Measurements from ENCODE around the gene TSC2. TPM values are rescaled to one million over a fixed set of nuclear protein-coding genes. Genes with fewer than 3 reads are reported as not detected.

Gene TSC2
- total RNA-seq, 1 donor from 2014 or later: 194 TPM

DNA sequence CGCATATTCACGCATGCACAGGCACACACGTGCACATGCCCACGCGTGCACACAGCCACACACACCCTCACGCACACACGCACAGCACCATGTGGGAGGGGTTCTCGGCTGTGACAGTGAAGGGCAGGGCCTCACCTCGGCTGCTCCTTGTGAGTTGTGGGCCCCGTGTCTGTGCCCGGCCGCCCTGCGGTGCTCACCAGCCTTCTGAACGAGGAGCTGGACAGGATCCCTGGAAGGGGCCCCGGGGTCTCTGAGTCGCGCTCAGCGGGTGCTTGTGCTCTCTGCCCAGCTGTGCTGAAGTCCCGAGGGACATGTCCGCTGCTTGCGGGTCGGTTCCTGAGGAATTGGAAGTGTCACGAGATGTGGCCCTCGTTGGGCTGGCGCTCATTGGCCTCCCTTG lies 16.1 kb downstream of the TSC2 start:
- Mint-ChIP-seq H3K4me1 (ENCODE audit: unreplicated experiment) (no peaks in the 10 kb centered on the region), H3K27me3 (ENCODE audit: unreplicated experiment) (no peaks in the 10 kb centered on the region), H3K36me3 (ENCODE audit: unreplicated experiment) (peaks cover 19% of the 10 kb centered on the region), H3K27ac (ENCODE audit: unreplicated experiment) (no peak overlapping the region), H3K4me3 (ENCODE audit: unreplicated experiment) (no peak overlapping the region), H3K9me3 (ENCODE audit: unreplicated experiment) (no peaks in the 10 kb centered on the region)
- no peak for DNase-seq (ENCODE audit: extremely low spot score, unreplicated experiment)
- TF ChIP-seq, protein P1, sequence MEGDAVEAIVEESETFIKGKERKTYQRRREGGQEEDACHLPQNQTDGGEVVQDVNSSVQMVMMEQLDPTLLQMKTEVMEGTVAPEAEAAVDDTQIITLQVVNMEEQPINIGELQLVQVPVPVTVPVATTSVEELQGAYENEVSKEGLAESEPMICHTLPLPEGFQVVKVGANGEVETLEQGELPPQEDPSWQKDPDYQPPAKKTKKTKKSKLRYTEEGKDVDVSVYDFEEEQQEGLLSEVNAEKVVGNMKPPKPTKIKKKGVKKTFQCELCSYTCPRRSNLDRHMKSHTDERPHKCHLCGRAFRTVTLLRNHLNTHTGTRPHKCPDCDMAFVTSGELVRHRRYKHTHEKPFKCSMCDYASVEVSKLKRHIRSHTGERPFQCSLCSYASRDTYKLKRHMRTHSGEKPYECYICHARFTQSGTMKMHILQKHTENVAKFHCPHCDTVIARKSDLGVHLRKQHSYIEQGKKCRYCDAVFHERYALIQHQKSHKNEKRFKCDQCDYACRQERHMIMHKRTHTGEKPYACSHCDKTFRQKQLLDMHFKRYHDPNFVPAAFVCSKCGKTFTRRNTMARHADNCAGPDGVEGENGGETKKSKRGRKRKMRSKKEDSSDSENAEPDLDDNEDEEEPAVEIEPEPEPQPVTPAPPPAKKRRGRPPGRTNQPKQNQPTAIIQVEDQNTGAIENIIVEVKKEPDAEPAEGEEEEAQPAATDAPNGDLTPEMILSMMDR (IDR thresholded peaks at IDR 0.05): no peak

DNA sequence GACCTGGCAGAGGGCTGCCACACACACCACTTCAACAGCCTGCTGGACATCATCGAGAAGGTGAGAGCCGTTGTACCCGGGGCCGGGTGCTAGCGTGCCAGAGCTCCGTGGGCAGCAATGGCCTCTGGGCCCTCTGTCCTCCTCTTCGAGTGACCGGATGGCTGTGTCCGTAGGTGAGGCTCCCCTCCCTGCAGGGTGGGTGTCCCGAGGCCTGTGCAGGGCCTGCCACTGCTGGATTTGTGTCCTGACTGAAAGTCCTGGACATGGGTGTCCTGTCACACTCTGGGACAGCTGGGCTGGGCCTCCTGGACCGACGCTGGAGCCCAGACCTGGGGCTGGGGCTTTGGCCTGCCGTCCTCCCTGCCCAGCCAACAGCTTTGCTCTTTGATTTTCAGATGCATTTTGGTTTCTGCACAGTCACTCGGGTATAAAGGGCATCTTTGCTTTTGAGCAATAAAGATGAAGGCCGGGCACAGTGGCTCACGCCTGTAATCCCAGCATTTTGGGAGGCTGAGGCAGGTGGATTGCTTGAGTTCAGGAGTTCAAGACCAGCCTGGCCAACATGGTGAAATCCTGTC lies 16.7 kb downstream of the TSC2 start:
- Mint-ChIP-seq H3K36me3 (ENCODE audit: unreplicated experiment) (peaks cover 21% of the 10 kb centered on the region), H3K4me3 (ENCODE audit: unreplicated experiment) (no peak overlapping the region), H3K27me3 (ENCODE audit: unreplicated experiment) (no peaks in the 10 kb centered on the region), H3K27ac (ENCODE audit: unreplicated experiment) (no peak overlapping the region), H3K9me3 (ENCODE audit: unreplicated experiment) (no peaks in the 10 kb centered on the region), H3K4me1 (ENCODE audit: unreplicated experiment) (no peaks in the 10 kb centered on the region)
- TF ChIP-seq, protein P1 (IDR thresholded peaks at IDR 0.05): no peak
- no peak for DNase-seq (ENCODE audit: extremely low spot score, unreplicated experiment)

DNA sequence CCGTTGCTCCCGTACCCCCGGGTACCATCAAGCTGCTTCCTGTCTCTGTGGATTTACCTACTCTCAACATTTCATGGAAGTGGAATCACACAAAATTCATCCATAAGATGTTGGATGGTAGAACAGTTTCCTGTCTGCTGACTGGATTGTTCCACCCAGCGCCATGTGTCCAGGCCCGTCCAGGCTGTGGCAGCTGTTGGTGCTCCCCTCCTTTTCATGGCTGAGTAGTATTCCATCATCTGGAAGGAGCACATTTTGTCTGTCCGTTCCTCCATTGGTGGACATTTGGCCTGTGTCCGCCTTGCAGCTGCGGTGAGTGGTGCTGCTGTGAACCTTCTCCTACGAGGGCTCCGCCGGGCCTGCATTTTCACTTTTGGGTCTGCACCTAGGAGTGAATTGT lies 18.4 kb downstream of the TSC2 start:
- H3K4me3 Mint-ChIP-seq (ENCODE audit: unreplicated experiment): no peak overlapping the region
- no peaks in the 10 kb centered on the region for H3K4me1 Mint-ChIP-seq (ENCODE audit: unreplicated experiment)
- H3K27me3 Mint-ChIP-seq (ENCODE audit: unreplicated experiment): no peaks in the 10 kb centered on the region
- TF ChIP-seq, protein P1 (IDR thresholded peaks at IDR 0.05): no peak
- no peaks in the 10 kb centered on the region for H3K9me3 Mint-ChIP-seq (ENCODE audit: unreplicated experiment)
- H3K36me3 Mint-ChIP-seq (ENCODE audit: unreplicated experiment): peaks cover 22% of the 10 kb centered on the region
- no peak for DNase-seq (ENCODE audit: extremely low spot score, unreplicated experiment)
- no peak overlapping the region for H3K27ac Mint-ChIP-seq (ENCODE audit: unreplicated experiment)

DNA sequence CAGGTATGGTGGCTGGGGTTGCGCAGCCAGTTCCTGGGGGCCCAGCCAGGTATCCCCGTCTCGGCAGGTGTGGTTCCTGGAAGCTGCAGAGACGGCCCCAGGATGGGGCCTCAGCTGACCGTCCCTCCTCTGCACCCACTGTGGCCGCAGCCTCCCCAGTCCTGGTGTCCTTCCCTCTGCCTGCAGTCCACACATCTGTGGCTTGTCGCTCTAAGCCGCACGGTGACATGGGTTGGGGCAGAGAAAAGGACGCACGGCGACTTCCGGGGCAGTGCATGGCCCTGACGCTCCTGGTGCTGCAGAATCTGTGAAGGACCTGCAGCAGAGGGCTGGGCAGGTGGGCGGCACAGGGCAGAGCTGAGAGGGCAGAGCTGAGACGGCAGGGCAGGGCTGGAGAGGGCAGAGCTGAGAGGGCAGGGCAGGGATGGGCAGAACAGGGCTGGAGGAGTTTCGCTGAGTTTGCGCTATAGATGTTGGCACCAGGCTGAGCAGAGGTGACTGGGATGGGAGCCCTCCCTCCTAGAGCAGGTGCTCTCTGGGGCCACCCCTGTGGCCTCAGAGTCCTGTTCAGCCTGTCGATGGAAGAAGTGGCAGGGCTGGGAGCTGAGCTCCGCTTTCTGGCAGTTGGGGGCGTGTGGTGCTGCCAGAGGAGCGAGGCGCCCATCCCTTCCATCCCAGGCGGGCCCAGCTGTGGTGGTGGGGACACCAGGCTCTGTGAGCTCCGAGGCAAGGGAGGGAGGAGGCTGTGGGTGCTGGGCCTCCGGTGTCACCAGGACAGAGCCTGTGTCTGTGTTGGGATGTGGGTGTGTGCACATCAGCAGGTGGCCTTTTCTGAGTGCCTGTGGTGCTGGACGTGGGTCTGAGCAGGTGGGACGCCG lies 23.0 kb downstream of the TSC2 start:
- H3K36me3 Mint-ChIP-seq (ENCODE audit: unreplicated experiment): peaks cover 37% of the 10 kb centered on the region
- TF ChIP-seq, protein P1 (IDR thresholded peaks at IDR 0.05): no peak
- no peaks in the 10 kb centered on the region for H3K4me1 Mint-ChIP-seq (ENCODE audit: unreplicated experiment)
- no peak overlapping the region for H3K4me3 Mint-ChIP-seq (ENCODE audit: unreplicated experiment)
- no peak for DNase-seq (ENCODE audit: extremely low spot score, unreplicated experiment)
- H3K27me3 Mint-ChIP-seq (ENCODE audit: unreplicated experiment): no peaks in the 10 kb centered on the region
- no peak overlapping the region for H3K27ac Mint-ChIP-seq (ENCODE audit: unreplicated experiment)
- H3K9me3 Mint-ChIP-seq (ENCODE audit: unreplicated experiment): no peaks in the 10 kb centered on the region

DNA sequence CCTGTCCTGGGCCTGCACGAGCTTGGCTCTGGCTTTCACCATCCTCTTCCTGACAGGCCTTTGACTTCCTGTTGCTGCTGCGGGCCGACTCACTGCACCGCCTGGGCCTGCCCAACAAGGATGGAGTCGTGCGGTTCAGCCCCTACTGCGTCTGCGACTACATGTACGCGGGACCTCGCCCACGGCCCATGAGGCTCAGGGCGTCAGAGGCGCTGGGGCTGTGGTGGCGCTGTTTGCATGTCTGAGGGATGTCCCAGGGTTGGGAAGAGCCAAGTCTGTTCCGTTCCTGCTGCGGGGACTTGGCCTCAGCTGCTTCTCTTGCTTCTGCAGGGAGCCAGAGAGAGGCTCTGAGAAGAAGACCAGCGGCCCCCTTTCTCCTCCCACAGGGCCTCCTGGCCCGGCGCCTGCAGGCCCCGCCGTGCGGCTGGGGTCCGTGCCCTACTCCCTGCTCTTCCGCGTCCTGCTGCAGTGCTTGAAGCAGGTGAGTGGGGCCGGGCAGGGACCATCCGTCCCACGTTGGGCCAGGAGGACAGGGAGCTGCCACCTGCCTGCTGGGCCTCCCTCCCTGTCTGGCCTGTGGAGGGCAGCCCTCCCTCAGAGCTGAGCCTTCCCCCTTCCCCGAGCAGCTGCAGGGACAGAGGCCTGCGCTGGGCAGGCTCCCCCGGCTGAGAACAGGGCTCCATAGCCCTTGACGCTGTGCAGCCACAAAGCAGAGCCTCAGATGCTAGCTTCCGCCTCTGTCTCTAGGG lies 23.8 kb downstream of the TSC2 start:
- Mint-ChIP-seq H3K27me3 (ENCODE audit: unreplicated experiment) (no peaks in the 10 kb centered on the region), H3K9me3 (ENCODE audit: unreplicated experiment) (no peaks in the 10 kb centered on the region), H3K36me3 (ENCODE audit: unreplicated experiment) (peaks cover 33% of the 10 kb centered on the region), H3K4me3 (ENCODE audit: unreplicated experiment) (no peak overlapping the region), H3K4me1 (ENCODE audit: unreplicated experiment) (no peaks in the 10 kb centered on the region), H3K27ac (ENCODE audit: unreplicated experiment) (no peak overlapping the region)
- TF ChIP-seq, protein P1 (IDR thresholded peaks at IDR 0.05): no peak
- DNase-seq (ENCODE audit: extremely low spot score, unreplicated experiment): no peak

Data from osteocyte (in vitro differentiated cells).